Measurements from ENCODE around the gene LPGAT1. TPM values are rescaled to one million over a fixed set of nuclear protein-coding genes. Genes with fewer than 3 reads are reported as not detected.

The LPGAT1 gene
- total RNA-seq, 1 experiment from 2014 or later = 46.0 TPM

DNA sequence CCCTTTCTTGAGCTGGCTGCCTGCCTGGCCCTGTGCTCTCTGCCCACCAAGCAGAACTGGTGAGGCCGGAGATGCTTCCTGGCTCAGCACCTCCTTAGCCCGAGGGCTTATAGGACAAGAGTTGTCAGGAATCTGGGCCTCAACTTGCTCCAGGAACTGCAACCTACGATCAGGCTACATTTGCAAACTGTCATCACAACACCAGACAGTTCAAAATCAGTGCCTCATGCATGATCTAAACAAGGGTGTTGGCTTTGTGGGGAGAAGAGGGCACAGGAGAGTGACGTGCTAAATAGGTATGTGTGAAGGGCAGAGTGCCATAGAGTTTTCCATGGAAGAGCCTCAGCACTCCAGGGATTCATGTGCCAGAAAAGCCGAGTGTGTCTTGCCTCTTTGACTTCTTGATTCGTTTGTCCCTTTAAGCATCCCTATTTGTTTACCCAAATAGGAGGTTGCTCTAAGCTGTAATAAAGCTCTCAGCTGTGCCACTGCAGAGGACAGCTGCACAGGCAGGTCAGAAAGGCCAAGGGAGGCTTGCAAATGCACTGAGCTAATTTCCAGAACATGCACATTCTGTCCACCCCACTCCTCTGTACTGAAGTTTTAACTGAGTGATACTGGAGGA is 125.0 kb downstream of the LPGAT1 start:
- Histone ChIP-seq H3K27ac (peak overlapping the region; percentile 18; the same call in 1 of the 2 replicates), H3K79me2 (ENCODE audit: low read depth) (no peaks in the 10 kb centered on the region), H3K4me3 (no peak overlapping the region), H3K9me2 (ENCODE audit: insufficient read depth) (no peaks in the 10 kb centered on the region), H3K36me3 (ENCODE audit: low read depth) (no peaks in the 10 kb centered on the region), H3F3A (ENCODE audit: insufficient read depth, low read depth) (peaks cover 17% of the 10 kb centered on the region), H3K9me3 (ENCODE audit: insufficient read depth, low read depth) (no peaks in the 10 kb centered on the region), H3K4me2 (peak overlapping the region; percentile 52), H3K4me1 (replicated peaks; ENCODE audit: insufficient read depth) (peaks cover 26% of the 10 kb centered on the region), H2AFZ (no peak overlapping the region), H4K20me1 (ENCODE audit: insufficient read depth) (no peaks in the 10 kb centered on the region), H3K27me3 (ENCODE audit: insufficient read depth, low read depth) (no peaks in the 10 kb centered on the region)
- intact Hi-C loops (cut with micrococcal nuclease; ENCODE audit: unreplicated experiment) = loop anchor here (1.0 to 10.0 kb wide), 2 partner anchors 30 to 69 kb away; no protein-coding TSS in a partner anchor
- DNase-seq = peak; percentile 58 to 85
- POLR2A ChIA-PET (ENCODE audit: unreplicated experiment) = no interaction called here
- TF ChIP-seq, protein P1, sequence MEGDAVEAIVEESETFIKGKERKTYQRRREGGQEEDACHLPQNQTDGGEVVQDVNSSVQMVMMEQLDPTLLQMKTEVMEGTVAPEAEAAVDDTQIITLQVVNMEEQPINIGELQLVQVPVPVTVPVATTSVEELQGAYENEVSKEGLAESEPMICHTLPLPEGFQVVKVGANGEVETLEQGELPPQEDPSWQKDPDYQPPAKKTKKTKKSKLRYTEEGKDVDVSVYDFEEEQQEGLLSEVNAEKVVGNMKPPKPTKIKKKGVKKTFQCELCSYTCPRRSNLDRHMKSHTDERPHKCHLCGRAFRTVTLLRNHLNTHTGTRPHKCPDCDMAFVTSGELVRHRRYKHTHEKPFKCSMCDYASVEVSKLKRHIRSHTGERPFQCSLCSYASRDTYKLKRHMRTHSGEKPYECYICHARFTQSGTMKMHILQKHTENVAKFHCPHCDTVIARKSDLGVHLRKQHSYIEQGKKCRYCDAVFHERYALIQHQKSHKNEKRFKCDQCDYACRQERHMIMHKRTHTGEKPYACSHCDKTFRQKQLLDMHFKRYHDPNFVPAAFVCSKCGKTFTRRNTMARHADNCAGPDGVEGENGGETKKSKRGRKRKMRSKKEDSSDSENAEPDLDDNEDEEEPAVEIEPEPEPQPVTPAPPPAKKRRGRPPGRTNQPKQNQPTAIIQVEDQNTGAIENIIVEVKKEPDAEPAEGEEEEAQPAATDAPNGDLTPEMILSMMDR (conservative IDR thresholded peaks at IDR 0.05) = no peak
- TF ChIP-seq EZH2 (IDR thresholded peaks at IDR 0.05; ENCODE audit: low read depth) = no peak
- BruUV-seq (replicated peaks) = no TSS peak
- CTCF ChIA-PET = interaction anchor here (0.6 to 0.7 kb wide), 2 partner anchors 58 to 124 kb away, joined by 5 read pairs; no protein-coding TSS in a partner anchor

DNA sequence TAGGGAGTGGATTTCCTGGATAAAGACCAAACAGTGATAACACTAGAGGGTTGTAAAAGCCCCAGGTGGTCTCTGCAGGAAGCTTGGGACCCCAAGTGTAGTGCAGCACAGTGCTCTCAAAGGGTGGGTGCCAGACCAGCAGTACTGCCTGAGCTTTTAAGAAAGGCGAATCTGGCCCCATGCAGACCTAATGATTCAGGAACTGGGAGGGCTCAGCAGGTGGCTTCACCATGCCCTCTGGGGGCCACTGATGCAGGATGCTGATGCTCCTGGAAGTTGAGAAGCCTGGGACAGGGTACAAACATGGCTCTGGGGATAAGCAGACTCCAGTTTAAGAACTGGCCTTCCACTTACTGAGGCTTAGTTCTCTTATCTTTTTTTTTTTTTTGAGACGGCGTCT is 126.0 kb downstream of the LPGAT1 start:
- Histone ChIP-seq H3K9me2 (ENCODE audit: insufficient read depth) (no peaks in the 10 kb centered on the region), H3K4me2 (no peak overlapping the region), H3F3A (ENCODE audit: insufficient read depth, low read depth) (peaks cover 17% of the 10 kb centered on the region), H3K79me2 (ENCODE audit: low read depth) (no peaks in the 10 kb centered on the region), H4K20me1 (ENCODE audit: insufficient read depth) (no peaks in the 10 kb centered on the region), H3K4me3 (no peak overlapping the region), H2AFZ (no peak overlapping the region), H3K27me3 (ENCODE audit: insufficient read depth, low read depth) (no peaks in the 10 kb centered on the region), H3K27ac (no peak overlapping the region), H3K4me1 (replicated peaks; ENCODE audit: insufficient read depth) (peaks cover 26% of the 10 kb centered on the region), H3K36me3 (ENCODE audit: low read depth) (no peaks in the 10 kb centered on the region), H3K9me3 (ENCODE audit: insufficient read depth, low read depth) (no peaks in the 10 kb centered on the region)
- intact Hi-C loops (cut with micrococcal nuclease; ENCODE audit: unreplicated experiment) = loop anchor here (10.0 kb wide), 1 partner anchor 70 kb away; no protein-coding TSS in a partner anchor
- TF ChIP-seq, protein P1 (conservative IDR thresholded peaks at IDR 0.05) = no peak
- TF ChIP-seq EZH2 (IDR thresholded peaks at IDR 0.05; ENCODE audit: low read depth) = no peak
- ChIA-PET POLR2A (ENCODE audit: unreplicated experiment) (no interaction called here), CTCF (interaction anchor here (0.7 kb wide), 1 partner anchor 59 kb away, joined by 5 read pairs; no protein-coding TSS in a partner anchor)
- DNase-seq = no peak
- BruUV-seq (replicated peaks) = no TSS peak

DNA sequence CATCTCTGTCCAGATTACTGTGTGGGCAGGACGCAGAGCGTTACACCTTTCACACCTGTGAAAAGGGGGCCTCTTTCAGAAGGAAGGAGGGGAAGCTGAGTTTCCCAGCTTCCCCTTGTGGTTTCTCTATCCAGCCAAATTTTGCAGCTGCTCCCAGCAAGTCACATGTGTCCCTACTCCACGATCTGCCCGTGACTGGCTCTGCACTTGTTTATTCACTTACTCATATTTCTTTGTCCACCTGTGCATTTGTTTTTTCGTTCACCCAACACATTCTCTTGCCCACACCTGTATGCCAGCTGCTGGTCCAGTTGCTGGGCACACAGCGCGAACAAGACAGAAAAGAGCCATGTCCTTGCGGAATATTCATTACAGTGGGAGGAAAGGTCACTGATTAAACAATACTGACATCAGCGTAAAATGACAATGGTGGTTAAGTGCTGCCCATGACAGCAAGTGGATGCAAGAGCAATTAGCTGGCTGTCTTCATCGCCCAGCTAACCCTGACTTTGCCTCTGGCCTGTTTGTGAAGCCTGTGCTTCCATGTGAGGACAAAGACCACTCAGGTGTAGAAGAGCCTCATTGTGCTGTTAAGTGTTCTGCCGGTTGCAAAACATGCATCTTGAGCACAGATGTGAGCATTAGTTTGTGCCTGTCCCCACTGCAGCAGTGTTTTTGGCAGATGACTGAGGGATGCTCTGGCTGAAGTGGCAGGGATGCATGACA is 126.6 kb downstream of the LPGAT1 start:
- no peaks in the 10 kb centered on the region for H3K27me3 ChIP-seq (ENCODE audit: insufficient read depth, low read depth)
- H3K9me2 ChIP-seq (ENCODE audit: insufficient read depth) = no peaks in the 10 kb centered on the region
- no TSS peak for BruUV-seq (replicated peaks)
- CTCF ChIA-PET = no interaction called here
- POLR2A ChIA-PET (ENCODE audit: unreplicated experiment) = no interaction called here
- DNase-seq = no peak
- no peak overlapping the region for H3K4me2 ChIP-seq
- TF ChIP-seq, protein P1 (conservative IDR thresholded peaks at IDR 0.05) = no peak
- no peak for TF ChIP-seq EZH2 (IDR thresholded peaks at IDR 0.05; ENCODE audit: low read depth)
- peaks cover 17% of the 10 kb centered on the region for H3F3A ChIP-seq (ENCODE audit: insufficient read depth, low read depth)
- H3K4me1 ChIP-seq (replicated peaks; ENCODE audit: insufficient read depth) = peaks cover 26% of the 10 kb centered on the region
- no peak overlapping the region for H2AFZ ChIP-seq
- H4K20me1 ChIP-seq (ENCODE audit: insufficient read depth) = no peaks in the 10 kb centered on the region
- no peak overlapping the region for H3K27ac ChIP-seq
- H3K36me3 ChIP-seq (ENCODE audit: low read depth) = no peaks in the 10 kb centered on the region
- intact Hi-C loops (cut with micrococcal nuclease; ENCODE audit: unreplicated experiment) = loop anchor here (10.0 kb wide), 1 partner anchor 71 kb away; no protein-coding TSS in a partner anchor
- no peaks in the 10 kb centered on the region for H3K9me3 ChIP-seq (ENCODE audit: insufficient read depth, low read depth)
- no peak overlapping the region for H3K4me3 ChIP-seq
- H3K79me2 ChIP-seq (ENCODE audit: low read depth) = no peaks in the 10 kb centered on the region

Data from PC-9 (cell line).